Peyer's patch (tissue), 4 donors: ENCODE data around the gene OR1N1.

Experiments used
- CTCF ChIP-seq, 6 experiments: fragments of 450-650 bp in 4 of 6; fragments of 200-600 bp in 2 of 6; sonication (generic) in 1 of 6; IDR thresholded peaks; one replicate each; pipeline ENCODE4 v1.5.1; 2017 to 2019; ENCODE audit warnings: antibody characterized with exemption in 6 of 6, mild to moderate bottlenecking in 3 of 6, moderate library complexity in 1 of 6
- POLR2A ChIP-seq, 2 donors: fragments of 450-650 bp; IDR thresholded peaks; one replicate each; pipeline ENCODE4 v1.5.1; 2017; ENCODE audit warnings: antibody characterized with exemption in 2 of 2, mild to moderate bottlenecking in 2 of 2, moderate library complexity in 2 of 2

- TF ChIP-seq CTCF (IDR thresholded peaks at IDR 0.05) (no peak), POLR2A (IDR thresholded peaks at IDR 0.05) (no peak)
Measured at GRCh38 chr9:122536134-122536533, 9.0 kb upstream of the OR1N1 start.
